ENCODE results near the gene PRR12.
"Not testable (repeated sequence)": the region's sequence is repeated elsewhere in the genome, so short reads cannot be mapped to it uniquely, and the experiment has no call there.

The PRR12 gene

GRCh38 chr19:49631610-49632192 is 40.7 kb downstream of the PRR12 start:
- peaks cover 12 to 22% of the 10 kb centered on the region in 2 experiments; a peak in 2 of 3 replicates for H3K36me3 ChIP-seq (ENCODE audit: control insufficient read depth in 2 of 2, insufficient read depth in 1 of 2, low read length in 2 of 2)
- H3K4me1 ChIP-seq (ENCODE audit: control insufficient read depth, insufficient read depth, low read length), result 0 out of 2 replicates have a peak, but pooled peaks cover 5% of the 10 kb centered on the region
- no peak overlapping the region for H3K27ac ChIP-seq (ENCODE audit: extremely low read depth, low read depth, low read length)
- H3K4me3 ChIP-seq (ENCODE audit: low read depth, low read length), result no peak overlapping the region
- no peaks in the 10 kb centered on the region for H3K9me3 ChIP-seq (ENCODE audit: control insufficient read depth, insufficient read depth, low read depth, low read length)
- CTCF ChIA-PET, result interaction anchor here (0.5 to 1.6 kb wide), 4 partner anchors 40 to 62 kb away, joined by 3 to 4 read pairs (median 4); no protein-coding TSS in a partner anchor
- POLR2A ChIA-PET, result interaction anchor here (0.6 to 3.4 kb wide), 4 partner anchors 9 to 51 kb away, joined by 3 to 21 read pairs (median 5); partner anchors contain the start of genes NOSIP and RRAS
- no peak for TF ChIP-seq ZNF112 (tag by site-specific recombination; IDR thresholded peaks at IDR 0.05)
- TF ChIP-seq INSM2 (tag by site-specific recombination; IDR thresholded peaks at IDR 0.05), result no peak
- TF ChIP-seq, protein P1, sequence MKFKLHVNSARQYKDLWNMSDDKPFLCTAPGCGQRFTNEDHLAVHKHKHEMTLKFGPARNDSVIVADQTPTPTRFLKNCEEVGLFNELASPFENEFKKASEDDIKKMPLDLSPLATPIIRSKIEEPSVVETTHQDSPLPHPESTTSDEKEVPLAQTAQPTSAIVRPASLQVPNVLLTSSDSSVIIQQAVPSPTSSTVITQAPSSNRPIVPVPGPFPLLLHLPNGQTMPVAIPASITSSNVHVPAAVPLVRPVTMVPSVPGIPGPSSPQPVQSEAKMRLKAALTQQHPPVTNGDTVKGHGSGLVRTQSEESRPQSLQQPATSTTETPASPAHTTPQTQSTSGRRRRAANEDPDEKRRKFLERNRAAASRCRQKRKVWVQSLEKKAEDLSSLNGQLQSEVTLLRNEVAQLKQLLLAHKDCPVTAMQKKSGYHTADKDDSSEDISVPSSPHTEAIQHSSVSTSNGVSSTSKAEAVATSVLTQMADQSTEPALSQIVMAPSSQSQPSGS (tag by site-specific recombination; IDR thresholded peaks at IDR 0.05; ENCODE audit: low read depth), result no peak
- TF ChIP-seq, protein P2, sequence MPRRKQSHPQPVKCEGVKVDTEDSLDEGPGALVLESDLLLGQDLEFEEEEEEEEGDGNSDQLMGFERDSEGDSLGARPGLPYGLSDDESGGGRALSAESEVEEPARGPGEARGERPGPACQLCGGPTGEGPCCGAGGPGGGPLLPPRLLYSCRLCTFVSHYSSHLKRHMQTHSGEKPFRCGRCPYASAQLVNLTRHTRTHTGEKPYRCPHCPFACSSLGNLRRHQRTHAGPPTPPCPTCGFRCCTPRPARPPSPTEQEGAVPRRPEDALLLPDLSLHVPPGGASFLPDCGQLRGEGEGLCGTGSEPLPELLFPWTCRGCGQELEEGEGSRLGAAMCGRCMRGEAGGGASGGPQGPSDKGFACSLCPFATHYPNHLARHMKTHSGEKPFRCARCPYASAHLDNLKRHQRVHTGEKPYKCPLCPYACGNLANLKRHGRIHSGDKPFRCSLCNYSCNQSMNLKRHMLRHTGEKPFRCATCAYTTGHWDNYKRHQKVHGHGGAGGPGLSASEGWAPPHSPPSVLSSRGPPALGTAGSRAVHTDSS (tag by site-specific recombination; IDR thresholded peaks at IDR 0.05), result no peak
- TF ChIP-seq ZBTB6 (tag by site-specific recombination; IDR thresholded peaks at IDR 0.05), result no peak
- no peak for TF ChIP-seq PATZ1 (tag by site-specific recombination; IDR thresholded peaks at IDR 0.05)
- TF ChIP-seq SP7 (tag by site-specific recombination; IDR thresholded peaks at IDR 0.05), result no peak

GRCh38 chr19:49632576-49632975 is 41.6 kb downstream of the PRR12 start:
- TF ChIP-seq ZNF121 (tag by site-specific recombination; IDR thresholded peaks at IDR 0.05) (peak; percentile 85), ZNF19 (tag by site-specific recombination; IDR thresholded peaks at IDR 0.05; ENCODE audit: low read depth) (no peak)
- no peaks in the 10 kb centered on the region for H3K9me3 ChIP-seq (ENCODE audit: control insufficient read depth, insufficient read depth, low read depth, low read length)
- no peak overlapping the region for H3K4me3 ChIP-seq (ENCODE audit: low read depth, low read length)
- ChIA-PET POLR2A (interaction anchor here (1.7 to 3.4 kb wide), 2 partner anchors 8 to 52 kb away, joined by 4 to 21 read pairs; partner anchors contain the start of genes NOSIP and RRAS), CTCF (interaction anchor here (0.6 kb wide), 2 partner anchors 32 to 47 kb away, joined by 3 to 4 read pairs; no protein-coding TSS in a partner anchor)
- peaks cover 4 to 13% of the 10 kb centered on the region in 2 experiments; a peak in 2 of 3 replicates for H3K36me3 ChIP-seq (ENCODE audit: control insufficient read depth in 2 of 2, insufficient read depth in 1 of 2, low read length in 2 of 2)
- 0 out of 2 replicates have a peak, but pooled peaks cover 5% of the 10 kb centered on the region for H3K4me1 ChIP-seq (ENCODE audit: control insufficient read depth, insufficient read depth, low read length)
- no peak overlapping the region for H3K27ac ChIP-seq (ENCODE audit: extremely low read depth, low read depth, low read length)

DNA sequence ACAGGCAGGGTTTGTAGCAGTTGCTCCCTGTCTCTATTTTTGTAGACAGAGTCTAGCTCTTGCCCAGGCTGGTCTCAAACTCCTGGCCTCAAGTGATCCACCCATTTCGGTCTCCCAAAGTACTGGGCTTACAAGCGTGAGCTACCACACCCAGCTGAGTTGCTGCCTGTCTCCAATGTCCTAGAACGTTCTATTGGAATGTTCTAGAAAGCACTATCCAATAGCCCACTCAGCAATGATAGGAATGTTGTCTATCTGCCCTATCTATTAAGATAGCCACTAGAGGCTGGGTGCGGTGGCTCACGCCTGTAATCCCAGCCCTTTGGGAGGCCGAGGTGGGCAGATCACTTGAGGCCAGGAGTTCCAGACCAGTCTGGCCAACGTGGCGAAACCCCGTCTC is 42.3 kb downstream of the PRR12 start:
- CTCF ChIA-PET, result interaction anchor here (0.6 kb wide), 2 partner anchors 33 to 47 kb away, joined by 3 to 4 read pairs; no protein-coding TSS in a partner anchor
- H3K27ac ChIP-seq (ENCODE audit: extremely low read depth, low read depth, low read length); H3K4me3 ChIP-seq (ENCODE audit: low read depth, low read length); H3K9me3 ChIP-seq (ENCODE audit: control insufficient read depth, insufficient read depth, low read depth, low read length): not testable (repeated sequence)
- peaks cover 0 to 11% of the 10 kb centered on the region in 2 experiments; a peak in 1 of 3 replicates for H3K36me3 ChIP-seq (ENCODE audit: control insufficient read depth in 2 of 2, insufficient read depth in 1 of 2, low read length in 2 of 2)
- POLR2A ChIA-PET, result interaction anchor here (1.7 kb wide), 1 partner anchor 53 kb away, joined by 4 read pairs; the partner anchor contains the start of gene NOSIP
- H3K4me1 ChIP-seq (ENCODE audit: control insufficient read depth, insufficient read depth, low read length), result peaks cover 12% of the 10 kb centered on the region

Data from HEK293 (cell line).